OCI-LY3 (cell line): ENCODE results near the gene ECE2.

Source experiments
- EZH2phosphoT487 ChIP-seq: fragments of 200-600 bp; shearing (Covaris generic); IDR thresholded peaks from 2 replicates; pipeline ENCODE4 v1.6.1; 2018; ENCODE audit warnings: antibody characterized with exemption, mixed run types, low read depth
- TF ChIP-seq, protein P1 (sequence below): fragments of 200-600, 300-600 bp; sonication (generic); IDR thresholded peaks from 2 replicates; pipeline ENCODE4 v1.5.1; 2014; ENCODE audit warnings: antibody characterized with exemption, low read length, low read depth

DNA sequence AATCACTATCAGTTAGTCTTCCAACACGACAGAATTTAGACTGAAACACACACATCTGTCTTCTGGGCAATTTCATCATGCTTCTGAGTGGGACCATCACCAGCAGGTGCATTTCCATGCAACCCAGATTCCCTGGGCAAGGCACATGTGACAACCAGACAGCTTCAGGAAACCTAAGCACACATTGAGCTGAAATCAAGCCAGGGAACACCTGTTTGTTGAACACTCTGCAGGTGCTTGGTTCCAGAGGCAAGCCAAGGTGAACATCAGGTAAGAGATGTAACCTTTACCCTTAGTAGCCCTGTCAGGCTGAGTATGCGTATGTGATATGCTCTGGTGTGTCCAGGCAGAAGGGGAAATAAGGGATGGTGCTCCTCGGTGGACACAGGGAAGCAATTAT, 19.9 kb downstream of the ECE2 start:
- TF ChIP-seq EZH2phosphoT487: no peak
- TF ChIP-seq, protein P1, sequence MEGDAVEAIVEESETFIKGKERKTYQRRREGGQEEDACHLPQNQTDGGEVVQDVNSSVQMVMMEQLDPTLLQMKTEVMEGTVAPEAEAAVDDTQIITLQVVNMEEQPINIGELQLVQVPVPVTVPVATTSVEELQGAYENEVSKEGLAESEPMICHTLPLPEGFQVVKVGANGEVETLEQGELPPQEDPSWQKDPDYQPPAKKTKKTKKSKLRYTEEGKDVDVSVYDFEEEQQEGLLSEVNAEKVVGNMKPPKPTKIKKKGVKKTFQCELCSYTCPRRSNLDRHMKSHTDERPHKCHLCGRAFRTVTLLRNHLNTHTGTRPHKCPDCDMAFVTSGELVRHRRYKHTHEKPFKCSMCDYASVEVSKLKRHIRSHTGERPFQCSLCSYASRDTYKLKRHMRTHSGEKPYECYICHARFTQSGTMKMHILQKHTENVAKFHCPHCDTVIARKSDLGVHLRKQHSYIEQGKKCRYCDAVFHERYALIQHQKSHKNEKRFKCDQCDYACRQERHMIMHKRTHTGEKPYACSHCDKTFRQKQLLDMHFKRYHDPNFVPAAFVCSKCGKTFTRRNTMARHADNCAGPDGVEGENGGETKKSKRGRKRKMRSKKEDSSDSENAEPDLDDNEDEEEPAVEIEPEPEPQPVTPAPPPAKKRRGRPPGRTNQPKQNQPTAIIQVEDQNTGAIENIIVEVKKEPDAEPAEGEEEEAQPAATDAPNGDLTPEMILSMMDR: no peak
